Fibroblast of villous mesenchyme (primary cell): Measurements from ENCODE around the gene ZDHHC24. TPM values are rescaled to one million over a fixed set of nuclear protein-coding genes. Genes with fewer than 3 reads are reported as not detected.

Experiments
- DNase-seq: peaks from one replicate; pipeline ENCODE4 v3.0.0-alpha.2; 2010; ENCODE audit warnings: low read depth
- H3K4me3 ChIP-seq: 2 replicates; pipeline ENCODE4 v1.5.1; 2011; ENCODE audit warnings: low read depth, mild to moderate bottlenecking, low read length
- total RNA-seq: library from RNA; depleted of rRNA; stranded (reverse); fragments of >200 nt; gene quantifications from 2 replicates; pipeline ENCODE4 v1.2.3, GENCODE V29; 2012
- TF ChIP-seq, protein P1 (sequence below): IDR thresholded peaks from 2 replicates; pipeline ENCODE4 v1.5.1; 2012; ENCODE audit warnings: low read depth, mild to moderate bottlenecking, low read length; ENCODE audit not compliant: insufficient read depth

The ZDHHC24 gene
- total RNA-seq, 1 donor = 9.5 TPM

DNA sequence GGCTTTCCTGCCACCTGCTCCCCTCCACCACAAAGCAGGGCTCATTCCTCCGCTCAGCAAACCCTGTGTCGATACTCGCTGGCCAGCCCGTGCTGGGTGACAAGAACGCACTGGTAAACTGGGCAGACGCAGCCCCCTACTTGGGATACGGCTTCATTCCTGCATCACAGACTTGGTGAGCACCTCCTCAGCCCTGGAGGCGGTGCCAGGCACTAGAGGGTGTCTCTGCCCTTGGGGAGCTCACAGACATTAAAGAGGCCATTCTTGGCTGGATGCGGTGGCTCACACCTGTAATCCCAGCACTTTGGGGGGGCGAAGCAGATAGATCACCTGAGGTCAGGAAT, 6.0 kb downstream of the ZDHHC24 start:
- no peak for DNase-seq

DNA sequence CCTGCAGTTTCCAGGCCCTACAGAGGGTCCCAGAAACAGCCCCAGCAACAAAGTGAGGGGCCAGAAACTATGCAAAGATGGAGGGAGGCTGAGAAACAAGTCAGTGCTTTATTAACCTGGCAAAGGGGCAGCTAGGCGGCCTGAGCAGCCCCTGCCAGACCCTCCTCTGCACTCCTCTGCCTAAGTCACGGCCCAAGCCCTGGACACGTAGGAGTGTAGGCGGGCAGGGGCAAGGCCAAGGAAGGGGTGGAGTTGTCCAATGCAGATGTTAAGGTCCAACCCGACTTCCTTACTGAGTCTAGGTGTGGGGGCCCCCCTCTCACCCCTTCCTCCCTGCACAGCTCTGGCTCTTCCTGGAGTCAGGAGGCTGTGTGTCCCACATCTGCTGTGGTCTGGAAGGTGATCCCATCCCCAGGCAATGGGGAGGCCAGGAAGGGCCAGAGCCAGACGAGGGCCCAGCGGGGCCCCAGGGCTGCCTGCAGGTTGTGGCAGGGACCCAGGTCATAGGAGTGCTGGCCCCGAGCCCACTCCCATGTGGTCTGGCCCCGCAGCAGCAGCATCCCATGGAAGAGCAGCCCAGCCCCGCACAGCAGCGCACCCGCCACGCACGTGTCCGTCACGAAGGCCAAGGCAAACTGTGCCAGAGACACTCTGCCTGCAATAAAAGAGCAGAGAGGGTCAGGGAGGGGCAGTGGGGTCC, 6.5 kb downstream of the ZDHHC24 start:
- DNase-seq = no peak
- H3K4me3 ChIP-seq = no peak overlapping the region
- TF ChIP-seq, protein P1, sequence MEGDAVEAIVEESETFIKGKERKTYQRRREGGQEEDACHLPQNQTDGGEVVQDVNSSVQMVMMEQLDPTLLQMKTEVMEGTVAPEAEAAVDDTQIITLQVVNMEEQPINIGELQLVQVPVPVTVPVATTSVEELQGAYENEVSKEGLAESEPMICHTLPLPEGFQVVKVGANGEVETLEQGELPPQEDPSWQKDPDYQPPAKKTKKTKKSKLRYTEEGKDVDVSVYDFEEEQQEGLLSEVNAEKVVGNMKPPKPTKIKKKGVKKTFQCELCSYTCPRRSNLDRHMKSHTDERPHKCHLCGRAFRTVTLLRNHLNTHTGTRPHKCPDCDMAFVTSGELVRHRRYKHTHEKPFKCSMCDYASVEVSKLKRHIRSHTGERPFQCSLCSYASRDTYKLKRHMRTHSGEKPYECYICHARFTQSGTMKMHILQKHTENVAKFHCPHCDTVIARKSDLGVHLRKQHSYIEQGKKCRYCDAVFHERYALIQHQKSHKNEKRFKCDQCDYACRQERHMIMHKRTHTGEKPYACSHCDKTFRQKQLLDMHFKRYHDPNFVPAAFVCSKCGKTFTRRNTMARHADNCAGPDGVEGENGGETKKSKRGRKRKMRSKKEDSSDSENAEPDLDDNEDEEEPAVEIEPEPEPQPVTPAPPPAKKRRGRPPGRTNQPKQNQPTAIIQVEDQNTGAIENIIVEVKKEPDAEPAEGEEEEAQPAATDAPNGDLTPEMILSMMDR = no peak

More for the DNA sequence above, 6.0 kb downstream of the ZDHHC24 start:
- no peak overlapping the region for H3K4me3 ChIP-seq
- TF ChIP-seq, protein P1 = no peak

DNA sequence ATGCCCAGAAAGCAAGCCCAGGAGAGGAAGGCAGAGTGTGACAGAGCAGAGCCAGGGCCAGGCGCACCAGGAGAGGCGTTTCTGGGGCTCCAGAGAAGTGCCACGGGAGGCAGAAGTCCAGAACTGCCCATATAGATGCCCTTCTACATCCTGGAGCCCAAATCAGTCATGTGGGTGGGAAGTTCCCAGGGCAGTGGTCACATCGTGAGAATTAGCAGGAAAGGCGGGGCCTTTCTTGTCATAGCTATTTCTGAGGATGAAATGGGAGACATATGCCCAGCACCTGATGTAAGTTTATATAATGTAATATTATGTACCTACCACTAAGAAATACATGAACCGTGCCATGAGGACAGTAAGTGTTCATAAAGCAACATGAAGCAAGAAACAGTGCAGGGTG, 13.1 kb downstream of the ZDHHC24 start:
- H3K4me3 ChIP-seq = no peak overlapping the region
- DNase-seq = no peak
- TF ChIP-seq, protein P1 = no peak

DNA sequence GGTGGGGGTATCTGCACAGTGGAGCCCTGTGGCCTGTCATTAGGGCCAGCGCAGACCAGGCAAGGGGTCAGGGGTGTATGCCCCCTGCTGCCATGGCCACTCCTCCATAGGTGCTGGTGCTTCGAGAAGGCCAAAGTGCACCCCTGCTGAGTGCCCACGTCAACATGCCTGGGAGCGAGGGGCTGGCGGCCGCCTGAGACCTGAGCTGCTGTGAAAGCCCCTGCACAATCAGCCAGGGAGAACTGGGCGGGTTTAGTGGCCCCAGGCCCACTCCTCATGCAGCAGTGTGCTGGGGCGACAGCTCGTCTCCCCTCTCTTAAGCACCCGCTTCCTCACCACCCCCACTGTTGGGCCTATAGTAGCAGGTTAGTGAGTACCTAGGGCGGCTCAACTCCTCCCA, 14.0 kb downstream of the ZDHHC24 start:
- DNase-seq = no peak
- TF ChIP-seq, protein P1 = no peak
- H3K4me3 ChIP-seq = no peak overlapping the region

DNA sequence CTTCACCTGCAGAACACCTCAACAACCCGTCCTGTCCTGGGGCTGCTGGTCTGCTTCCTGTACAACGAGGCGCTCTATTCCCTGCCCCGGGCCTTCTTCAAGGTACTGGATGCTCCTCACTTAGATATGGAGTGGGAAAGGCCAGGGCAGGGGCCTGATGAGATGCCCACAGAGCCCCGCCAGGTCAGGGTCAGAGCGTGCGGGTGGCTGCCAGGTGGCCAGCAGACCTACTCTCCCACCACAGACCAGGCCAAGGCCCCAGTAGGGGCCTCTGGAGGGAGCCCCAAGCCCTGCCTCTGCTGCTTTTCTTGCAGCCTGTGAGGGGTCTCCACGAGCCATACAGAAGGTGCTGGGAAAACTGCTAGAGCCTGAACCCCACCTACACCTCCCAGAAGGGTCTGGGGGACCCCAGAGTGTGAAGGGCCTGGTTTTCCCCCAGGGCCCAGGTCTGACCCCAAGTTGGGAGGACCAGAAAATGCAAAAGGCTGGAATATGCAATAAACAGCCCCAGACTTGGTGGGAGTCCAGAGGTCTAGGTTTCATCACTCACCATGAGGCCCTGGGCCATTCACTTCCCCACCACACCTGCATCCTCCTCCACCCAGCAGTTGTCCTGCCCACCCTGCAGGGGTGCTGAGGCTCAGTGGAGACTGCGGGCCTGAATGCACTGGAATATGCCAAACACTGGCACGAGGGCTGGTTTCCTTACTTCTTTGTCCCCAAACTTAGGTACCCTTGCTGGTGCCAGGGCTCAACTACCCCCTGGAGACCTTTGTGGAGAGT, 14.7 kb downstream of the ZDHHC24 start:
- TF ChIP-seq, protein P1 = no peak
- no peak for DNase-seq
- no peak overlapping the region for H3K4me3 ChIP-seq

DNA sequence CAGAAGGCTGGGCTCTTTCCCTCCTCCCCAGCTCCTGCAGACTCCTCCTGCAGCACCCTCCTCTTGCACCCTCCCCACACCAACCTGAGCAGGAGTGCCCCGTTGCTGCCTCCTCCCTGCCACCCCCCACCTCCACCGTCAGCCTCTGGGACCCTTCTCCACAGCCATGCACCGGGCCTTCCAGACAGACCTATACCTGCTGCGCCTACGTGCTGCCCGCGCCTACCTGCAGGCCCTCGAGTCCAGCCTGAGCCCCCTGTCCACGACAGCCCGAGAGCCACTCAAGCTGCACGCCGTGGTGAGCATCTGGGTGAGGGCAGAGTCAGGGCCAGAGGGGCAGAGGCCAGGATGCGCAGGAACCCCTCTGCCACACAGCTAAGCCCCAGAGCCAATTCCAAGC, 16.2 kb downstream of the ZDHHC24 start:
- TF ChIP-seq, protein P1 = no peak
- DNase-seq = no peak
- H3K4me3 ChIP-seq = no peak overlapping the region
